ENCODE measurements around the gene VASH1.

The VASH1 gene

GRCh38 chr14:76773188-76773885 is 12.1 kb downstream of the VASH1 start:
- TF ChIP-seq CTCF (IDR thresholded peaks at IDR 0.05; ENCODE audit: insufficient read depth, missing control alignments) = no peak

GRCh38 chr14:76773956-76774820 is 12.9 kb downstream of the VASH1 start:
- DNase-seq (ENCODE audit: insufficient read length, low spot score) = no peak
- no peak for FAIRE-seq
- TF ChIP-seq CTCF (IDR thresholded peaks at IDR 0.05; ENCODE audit: insufficient read depth, missing control alignments) = no peak

More at GRCh38 chr14:76773188-76773885, 12.1 kb downstream of the VASH1 start:
- FAIRE-seq (no peak), DNase-seq (ENCODE audit: insufficient read length, low spot score) (no peak)

- FAIRE-seq (no peak), DNase-seq (ENCODE audit: insufficient read length, low spot score) (no peak)
- no peak for TF ChIP-seq CTCF (IDR thresholded peaks at IDR 0.05; ENCODE audit: insufficient read depth, missing control alignments)
These were observed 13.8 kb downstream of the VASH1 start for GRCh38 chr14:76774821-76775694.

- no peak for TF ChIP-seq CTCF (IDR thresholded peaks at IDR 0.05; ENCODE audit: insufficient read depth, missing control alignments)
- FAIRE-seq (no peak), DNase-seq (ENCODE audit: insufficient read length, low spot score) (no peak)
These were observed 14.6 kb downstream of the VASH1 start for GRCh38 chr14:76775695-76776427.

- FAIRE-seq (no peak), DNase-seq (ENCODE audit: insufficient read length, low spot score) (no peak)
- peak; percentile 12 for TF ChIP-seq CTCF (IDR thresholded peaks at IDR 0.05; ENCODE audit: insufficient read depth, missing control alignments)
These were observed 15.4 kb downstream of the VASH1 start for GRCh38 chr14:76776428-76777251.

- TF ChIP-seq CTCF (IDR thresholded peaks at IDR 0.05; ENCODE audit: insufficient read depth, missing control alignments) = no peak
- DNase-seq (ENCODE audit: insufficient read length, low spot score) (no peak), FAIRE-seq (no peak)
These were observed 16.5 kb downstream of the VASH1 start for GRCh38 chr14:76777721-76778120.

Measured in D721Med (cell line).